IMR-90 (cell line): ENCODE measurements around the gene SYNE2. TPM values are rescaled to one million over a fixed set of nuclear protein-coding genes. Genes with fewer than 3 reads are reported as not detected.

Source experiments
- ATAC-seq: fragments of 200-7000 bp; cut with Tn5 transposase; 2 replicates; pipeline ENCODE4 v1.9.1; 2020; ENCODE audit warnings: low read depth, mild to moderate bottlenecking, moderate library complexity
- BruUV-seq: library from RNA; stranded (reverse); fragments of 400-500 nt; replicated peaks from 2 replicates; lab custom pipeline; 2021; lab: Mats Ljungman, UMichigan
- CTCF ChIA-PET: fragments of 300-600 bp; formaldehyde crosslinking; extraction: SDS; loops from one replicate; lab custom pipeline; 2021; ENCODE audit warnings: antibody characterized with exemption; lab: Yijun Ruan, JAX
- POLR2A ChIA-PET: fragments of 300-600 bp; sonication (Branson Sonifier 250); formaldehyde crosslinking; loops from one replicate; lab custom pipeline; 2022; ENCODE audit warnings: antibody characterized with exemption; ENCODE audit not compliant: unreplicated experiment; lab: Charles Lee
- DNase-seq: peaks from one replicate; pipeline ENCODE4 v3.0.0; 2013
- H2AFZ ChIP-seq: replicated peaks from 2 replicates; pipeline ENCODE3; 2013; ENCODE audit warnings: low read length, mild to moderate bottlenecking; ENCODE audit not compliant: poor library complexity
- H2AK5ac ChIP-seq: 2 replicates; pipeline ENCODE4 v1.6.1; 2013; ENCODE audit warnings: low read depth, low read length, inconsistent platforms
- H2AK9ac ChIP-seq: replicated peaks from 2 replicates; pipeline ENCODE3; 2013; ENCODE audit warnings: mild to moderate bottlenecking, low read depth, low read length, moderate library complexity; ENCODE audit not compliant: poor library complexity
- H2BK120ac ChIP-seq: 2 replicates; pipeline ENCODE4 v1.6.1; 2013; ENCODE audit warnings: low read depth, low read length, inconsistent platforms
- H2BK15ac ChIP-seq: 3 replicates; pipeline ENCODE4 v1.6.1; 2013; ENCODE audit warnings: low read depth, low read length, inconsistent platforms
- H2BK20ac ChIP-seq: 2 replicates; pipeline ENCODE4 v1.6.1; 2013; ENCODE audit warnings: low read depth, mild to moderate bottlenecking, inconsistent platforms, low read length, moderate library complexity
- H2BK5ac ChIP-seq: 2 replicates; pipeline ENCODE4 v1.6.1; 2013; ENCODE audit warnings: mild to moderate bottlenecking, low read depth, low read length, inconsistent platforms; ENCODE audit not compliant: poor library complexity, severe bottlenecking
- H3K14ac ChIP-seq: replicated peaks from 2 replicates; pipeline ENCODE4 v1.6.1; 2013; ENCODE audit warnings: low read depth, low read length, inconsistent platforms
- H3K18ac ChIP-seq: 2 replicates; pipeline ENCODE4 v1.6.1; 2013; ENCODE audit warnings: low read depth, low read length, control low read depth
- H3K23ac ChIP-seq: 2 replicates; pipeline ENCODE4 v1.6.1; 2013; ENCODE audit warnings: low read depth, low read length, inconsistent platforms
- H3K27ac ChIP-seq: 2 replicates; pipeline ENCODE4 v1.5.1; 2013; ENCODE audit warnings: mild to moderate bottlenecking, control low read depth, low read length; ENCODE audit not compliant: insufficient read depth
- H3K27me3 ChIP-seq: 2 replicates; pipeline ENCODE4 v1.6.1; 2013; ENCODE audit warnings: low read length; ENCODE audit not compliant: control insufficient read depth, insufficient read depth
- H3K36me3 ChIP-seq: 2 replicates; pipeline ENCODE4 v1.6.1; 2013; ENCODE audit warnings: low read length, mixed read lengths; ENCODE audit not compliant: control insufficient read depth, insufficient read depth
- H3K4ac ChIP-seq: 2 replicates; pipeline ENCODE4 v1.6.1; 2013; ENCODE audit warnings: low read depth, low read length, inconsistent platforms
- H3K4me1 ChIP-seq: 2 replicates; pipeline ENCODE4 v1.6.1; 2013; ENCODE audit warnings: low read length, mixed read lengths; ENCODE audit not compliant: control insufficient read depth, insufficient read depth
- H3K4me2 ChIP-seq: 2 replicates; pipeline ENCODE4 v1.6.1; 2013; ENCODE audit warnings: low read depth, mild to moderate bottlenecking, control low read depth, low read length, moderate library complexity
- H3K4me3 ChIP-seq: 2 replicates; pipeline ENCODE4 v1.5.1; 2013; ENCODE audit warnings: low read depth, mild to moderate bottlenecking, control low read depth, low read length, moderate library complexity; ENCODE audit not compliant: insufficient read depth
- H3K56ac ChIP-seq: 2 replicates; pipeline ENCODE4 v1.6.1; 2013; ENCODE audit warnings: low read length, inconsistent platforms; ENCODE audit not compliant: insufficient read depth; ENCODE audit errors: extremely low read depth
- H3K79me1 ChIP-seq, 2 experiments: 2 replicates each; pipeline ENCODE4 v1.6.1; 2013; ENCODE audit warnings: low read length in 2 of 2, inconsistent platforms in 1 of 2, low read depth in 1 of 2
- H3K9ac ChIP-seq: 2 replicates; pipeline ENCODE4 v1.6.1; 2013; ENCODE audit warnings: low read depth, low read length, control low read depth
- H3K9me1 ChIP-seq: 2 replicates; pipeline ENCODE4 v1.6.1; 2013; ENCODE audit warnings: low read length, inconsistent platforms; ENCODE audit not compliant: insufficient read depth
- H3K9me3 ChIP-seq: 2 replicates; pipeline ENCODE4 v1.6.1; 2013; ENCODE audit warnings: low read length; ENCODE audit not compliant: control insufficient read depth, insufficient read depth
- H4K20me1 ChIP-seq: 2 replicates; pipeline ENCODE4 v1.6.1; 2013; ENCODE audit warnings: low read length, inconsistent platforms; ENCODE audit not compliant: insufficient read depth
- H4K5ac ChIP-seq: 2 replicates; pipeline ENCODE4 v1.6.1; 2013; ENCODE audit warnings: mild to moderate bottlenecking, low read depth, low read length, control low read depth
- H4K8ac ChIP-seq, 2 experiments: 2 replicates each; pipeline ENCODE4 v1.6.1; 2013; ENCODE audit warnings: low read depth in 2 of 2, low read length in 2 of 2, control low read depth in 1 of 2, inconsistent platforms in 1 of 2
- H4K91ac ChIP-seq: 2 replicates; pipeline ENCODE4 v1.6.1; 2013; ENCODE audit warnings: low read depth, low read length, inconsistent platforms; ENCODE audit not compliant: insufficient read depth
- FOS ChIP-seq: fragments of 150-350 bp; IDR thresholded peaks from 2 replicates; pipeline ENCODE4 v1.6.1; 2016; ENCODE audit warnings: low read depth, low read length
- MAZ ChIP-seq: IDR thresholded peaks from 2 replicates; pipeline ENCODE4 v1.6.1; 2012; ENCODE audit warnings: low read depth, mild to moderate bottlenecking, low read length, improper control_type of control experiment, moderate library complexity, borderline replicate concordance
- NFE2L2 ChIP-seq: fragments of 150-350 bp; IDR thresholded peaks from 2 replicates; pipeline ENCODE4 v1.6.1; 2016; ENCODE audit warnings: low read depth, mild to moderate bottlenecking, low read length
- RFX5 ChIP-seq: IDR thresholded peaks from 2 replicates; pipeline ENCODE4 v1.8.0; 2012; ENCODE audit warnings: low read depth, mild to moderate bottlenecking, low read length, moderate library complexity
- WGBS, 2 experiments: methylation state at CpG; one replicate each; pipeline versions ENCODE4 v1.1.5 to v1.1.7; 2013; ENCODE audit warnings: missing lambda C conversion rate in 2 of 2; ENCODE audit not compliant: insufficient read length in 1 of 2; ENCODE audit errors: extremely low coverage in 2 of 2; 5-methylcytosine and 5-hydroxymethylcytosine counted together
- dilution Hi-C: fragments of 300-500 bp; cut with HindIII; formaldehyde crosslinking; loops from one replicate; pipeline ENCODE4 v1.14.3; 2018; ENCODE audit warnings: low sequenced_read_pairs; ENCODE audit not compliant: unreplicated experiment
- in situ Hi-C: fragments of 300-500 bp; cut with MboI; formaldehyde crosslinking; loops from 3 replicates; pipeline ENCODE4 v1.14.3; 2019; ENCODE audit warnings: low sequenced_read_pairs, inconsistent platforms, mixed read lengths
- intact Hi-C: fragments of 100-400 bp; cut with micrococcal nuclease; formaldehyde crosslinking; loops from 2 replicates; pipeline ENCODE4 v1.10.0; 2022
- polyA plus RNA-seq, 3 experiments: library from polyadenylated mRNA; depleted of rRNA; stranded (reverse); fragments of >200 nt; gene quantifications; 2 replicates each; pipeline ENCODE4 v1.2.3, GENCODE V29; 2012; ENCODE audit warnings: low replicate concordance in 1 of 3
- total RNA-seq: library from RNA; depleted of rRNA; stranded (reverse); fragments of >200 nt; gene quantifications from 2 replicates; pipeline ENCODE4 v1.2.3, GENCODE V29; 2012
- TF ChIP-seq, protein P1 (sequence below): conservative IDR thresholded peaks from 2 replicates; pipeline ENCODE4 v1.5.1; 2012; ENCODE audit warnings: mild to moderate bottlenecking, low read depth, low read length, improper control_type of control experiment

SYNE2 gene
- total and polyA plus RNA-seq, 2 of the 4 experiments (the other 2 are of a cell fraction) = 5.2 to 28.9 TPM

DNA sequence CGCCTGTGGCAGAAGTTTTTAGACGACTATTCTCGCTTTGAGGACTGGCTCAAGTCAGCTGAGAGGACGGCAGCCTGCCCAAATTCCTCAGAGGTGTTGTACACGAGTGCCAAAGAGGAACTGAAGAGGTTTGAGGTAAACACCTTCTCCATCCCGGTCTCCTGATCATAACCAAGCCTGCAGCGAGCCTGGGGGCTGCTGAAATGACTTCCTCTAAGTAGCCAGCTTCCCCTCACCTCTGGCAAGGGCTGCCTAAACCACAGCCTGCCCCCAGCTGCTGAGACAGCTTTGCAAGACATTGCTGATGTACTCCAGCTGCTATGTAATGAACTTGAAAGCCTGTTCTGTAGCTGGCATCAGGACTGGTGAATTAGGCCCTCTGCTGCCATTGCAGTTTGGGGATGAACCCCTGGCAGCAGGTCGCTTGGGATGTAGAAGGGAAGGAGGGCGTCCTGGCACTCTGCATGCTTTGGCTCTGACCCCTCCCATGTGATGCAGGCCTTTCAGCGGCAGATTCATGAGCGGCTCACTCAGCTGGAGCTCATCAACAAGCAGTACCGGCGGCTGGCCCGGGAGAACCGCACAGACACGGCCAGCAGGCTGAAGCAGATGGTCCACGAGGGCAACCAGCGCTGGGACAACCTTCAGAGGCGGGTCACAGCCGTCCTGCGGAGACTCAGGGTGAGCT, 356.8 kb downstream of the SYNE2 start:
- 25% methylated on average over 11 of the region's 21 CpGs; no CpG with 5 or more reads in 1 of the 2 experiments for WGBS, 2 experiments
- peak overlapping the region; percentile 73 for H2AFZ ChIP-seq
- peak overlapping the region in 1 of 2 experiments; percentile 21; a peak in 1 of 4 replicates for H4K8ac ChIP-seq
- H3K23ac ChIP-seq = no peak overlapping the region
- CTCF ChIA-PET = interaction anchor here (0.8 to 1.0 kb wide), 3 partner anchors 11 to 85 kb away, joined by 3 read pairs; no protein-coding TSS in a partner anchor
- TF ChIP-seq, protein P1, sequence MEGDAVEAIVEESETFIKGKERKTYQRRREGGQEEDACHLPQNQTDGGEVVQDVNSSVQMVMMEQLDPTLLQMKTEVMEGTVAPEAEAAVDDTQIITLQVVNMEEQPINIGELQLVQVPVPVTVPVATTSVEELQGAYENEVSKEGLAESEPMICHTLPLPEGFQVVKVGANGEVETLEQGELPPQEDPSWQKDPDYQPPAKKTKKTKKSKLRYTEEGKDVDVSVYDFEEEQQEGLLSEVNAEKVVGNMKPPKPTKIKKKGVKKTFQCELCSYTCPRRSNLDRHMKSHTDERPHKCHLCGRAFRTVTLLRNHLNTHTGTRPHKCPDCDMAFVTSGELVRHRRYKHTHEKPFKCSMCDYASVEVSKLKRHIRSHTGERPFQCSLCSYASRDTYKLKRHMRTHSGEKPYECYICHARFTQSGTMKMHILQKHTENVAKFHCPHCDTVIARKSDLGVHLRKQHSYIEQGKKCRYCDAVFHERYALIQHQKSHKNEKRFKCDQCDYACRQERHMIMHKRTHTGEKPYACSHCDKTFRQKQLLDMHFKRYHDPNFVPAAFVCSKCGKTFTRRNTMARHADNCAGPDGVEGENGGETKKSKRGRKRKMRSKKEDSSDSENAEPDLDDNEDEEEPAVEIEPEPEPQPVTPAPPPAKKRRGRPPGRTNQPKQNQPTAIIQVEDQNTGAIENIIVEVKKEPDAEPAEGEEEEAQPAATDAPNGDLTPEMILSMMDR = no peak
- TF ChIP-seq RFX5 = no peak
- TF ChIP-seq NFE2L2 = no peak
- TF ChIP-seq MAZ = no peak; the same call in 1 of the 2 replicates
- no peak for TF ChIP-seq FOS
- ATAC-seq (peak; percentile 80), DNase-seq (peak; percentile 71)
- H2BK120ac ChIP-seq = no peak overlapping the region
- no peaks in the 10 kb centered on the region for H3K27me3 ChIP-seq
- no peaks in the 10 kb centered on the region for H3K9me3 ChIP-seq
- no peak overlapping the region for H3K56ac ChIP-seq
- no peak overlapping the region for H3K14ac ChIP-seq
- H3K4ac ChIP-seq = no peak overlapping the region
- 0 out of 2 replicates have a peak overlapping the region, but pooled peaks have one; percentile 14 for H2BK20ac ChIP-seq
- dilution Hi-C loops = no loop called here
- in situ Hi-C loops = no loop called here
- BruUV-seq = no TSS peak
- H3K4me3 ChIP-seq = no peak overlapping the region
- intact Hi-C loops = no loop called here
- peaks cover 6% of the 10 kb centered on the region; the same call in 1 of the 2 replicates for H3K36me3 ChIP-seq
- H3K79me1 ChIP-seq = no peaks in the 10 kb centered on the region
- POLR2A ChIA-PET = no interaction called here
- H2AK9ac ChIP-seq = peak overlapping the region; percentile 3
- H2BK15ac ChIP-seq = no peak overlapping the region
- H4K5ac ChIP-seq = no peak overlapping the region
- H2AK5ac ChIP-seq = peak overlapping the region; percentile 31; the same call in 1 of the 2 replicates
- no peaks in the 10 kb centered on the region for H4K20me1 ChIP-seq
- H3K9ac ChIP-seq = no peak overlapping the region
- no peak overlapping the region for H4K91ac ChIP-seq
- peaks cover 9% of the 10 kb centered on the region; the same call in 1 of the 2 replicates for H3K4me1 ChIP-seq
- H3K9me1 ChIP-seq = no peaks in the 10 kb centered on the region
- no peak overlapping the region for H2BK5ac ChIP-seq
- no peak overlapping the region; the same call in 1 of the 2 replicates for H3K4me2 ChIP-seq
- H3K27ac ChIP-seq = no peak overlapping the region
- H3K18ac ChIP-seq = no peak overlapping the region
